ENCODE results near the gene CDH4.
A peak's percentile ranks its signal among the peaks of the same experiment; 100 is the strongest.

CDH4 gene

DNA sequence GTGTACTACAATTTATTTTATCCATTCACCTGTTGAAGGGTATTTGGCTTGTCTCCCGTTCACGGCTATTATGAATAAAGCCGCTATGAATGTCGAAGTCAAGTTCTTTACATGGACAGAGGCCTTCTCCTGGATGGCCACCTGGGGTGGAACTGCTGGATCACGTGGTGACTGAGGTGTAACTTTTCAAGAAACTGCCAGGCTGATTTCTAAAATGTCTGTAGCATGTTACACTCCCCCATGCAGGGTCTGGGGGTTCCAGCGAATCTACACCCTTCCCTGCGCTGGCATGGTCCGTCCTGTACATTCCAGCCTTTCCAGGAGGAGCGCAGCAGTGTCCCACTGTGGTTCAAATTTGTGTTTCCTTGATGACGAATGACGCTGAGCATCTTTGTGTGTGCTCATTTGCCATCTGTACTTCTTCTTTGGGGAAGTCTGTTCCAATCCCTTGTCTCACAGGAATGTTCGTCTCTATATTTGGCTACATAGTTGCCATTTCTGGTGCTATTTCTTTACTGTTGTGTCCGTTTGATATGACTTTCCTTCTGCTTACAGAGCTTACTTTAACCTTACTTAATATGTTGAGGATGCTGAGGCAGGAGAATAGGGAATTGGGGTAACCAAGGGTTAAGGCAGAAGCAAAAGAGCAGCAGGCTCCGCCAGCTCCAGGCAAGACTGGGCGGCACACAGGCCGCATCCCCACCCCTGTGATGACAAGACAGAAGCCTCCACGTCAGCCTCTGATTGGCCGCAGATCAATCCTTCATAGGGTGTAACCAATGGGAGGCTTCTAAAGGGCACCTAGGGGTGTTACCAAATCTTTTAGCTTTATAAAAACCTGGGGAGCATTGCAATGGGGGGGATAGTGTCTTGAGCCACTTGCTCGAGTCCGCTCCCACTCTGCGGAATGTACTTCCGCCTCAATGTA is 707.0 kb downstream of the CDH4 start:
- no peak for DNase-seq

DNA sequence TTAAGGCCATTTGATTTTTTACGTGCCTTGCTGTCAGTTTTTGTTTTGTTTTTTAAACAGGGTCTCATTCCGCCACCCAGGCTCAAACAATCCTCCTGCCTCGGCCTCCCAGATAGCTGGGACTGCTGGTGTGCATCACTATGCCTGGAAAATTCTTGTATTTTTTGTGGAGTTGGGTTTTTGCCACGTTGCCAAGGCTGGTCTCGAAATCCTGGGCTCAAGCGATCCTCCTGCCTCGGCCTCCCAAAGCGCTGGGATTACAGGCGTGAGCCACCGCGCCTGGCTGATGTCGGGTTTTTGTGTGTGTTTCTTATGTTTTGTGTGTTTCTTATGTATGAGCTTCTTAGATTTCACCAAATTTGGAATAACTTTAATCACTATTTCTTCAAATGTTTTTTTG is 708.8 kb downstream of the CDH4 start:
- DNase-seq, result no peak

DNA sequence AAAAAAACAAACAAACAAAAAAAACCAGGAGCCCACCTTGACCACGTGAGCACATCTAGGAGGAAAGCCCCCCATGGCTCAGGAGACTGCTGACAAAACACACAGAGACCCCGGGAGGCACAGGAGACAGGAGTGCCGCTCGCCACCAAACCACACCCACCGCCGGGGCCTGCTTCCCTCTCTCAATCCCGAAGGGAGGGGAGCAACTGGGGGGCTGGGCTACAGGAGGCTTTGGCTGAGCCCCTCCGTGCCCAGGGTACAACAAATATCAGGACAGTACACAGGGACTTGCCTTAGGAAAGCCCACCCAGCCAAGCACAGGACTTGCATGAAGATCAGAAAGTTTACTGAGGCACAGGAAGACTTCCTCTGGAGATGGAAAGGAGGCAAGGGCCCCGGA is 711.1 kb downstream of the CDH4 start:
- DNase-seq, result no peak

DNA sequence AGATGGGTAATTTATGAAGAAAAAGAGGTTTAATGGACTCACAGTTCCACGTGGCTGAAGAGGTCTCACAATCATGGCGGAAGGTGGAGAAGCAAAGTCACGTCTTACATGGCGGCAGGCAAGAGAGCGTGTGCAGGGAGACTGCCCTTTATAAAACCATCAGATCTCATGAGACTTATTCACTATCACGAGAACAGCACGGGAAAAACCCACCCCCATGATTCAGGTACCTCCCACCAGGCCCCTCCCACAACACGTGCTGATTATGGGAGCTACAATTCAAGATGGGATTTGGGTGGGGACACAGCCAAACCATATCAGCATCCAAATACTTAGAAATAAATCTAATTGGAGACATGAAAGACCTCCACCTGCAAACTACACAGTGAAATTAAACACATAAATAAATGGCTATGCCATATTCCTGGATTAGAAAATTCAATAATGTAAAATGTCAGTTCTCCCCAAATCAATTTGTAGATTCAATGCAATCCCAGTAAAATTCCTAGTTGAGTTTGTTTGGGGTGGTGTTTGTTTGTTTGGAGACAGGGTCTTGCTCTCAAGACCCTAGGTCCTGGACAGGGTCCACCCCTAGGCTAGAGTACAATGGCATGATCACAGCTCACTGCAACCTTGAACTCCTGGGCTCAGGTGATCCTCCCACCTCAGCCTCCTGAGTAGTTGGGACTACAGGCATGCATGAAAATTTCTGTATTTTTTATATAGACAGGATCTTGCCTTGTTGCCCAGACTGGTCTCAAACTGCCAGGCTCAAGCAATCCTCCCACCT is 712.0 kb downstream of the CDH4 start:
- DNase-seq, result no peak

DNA sequence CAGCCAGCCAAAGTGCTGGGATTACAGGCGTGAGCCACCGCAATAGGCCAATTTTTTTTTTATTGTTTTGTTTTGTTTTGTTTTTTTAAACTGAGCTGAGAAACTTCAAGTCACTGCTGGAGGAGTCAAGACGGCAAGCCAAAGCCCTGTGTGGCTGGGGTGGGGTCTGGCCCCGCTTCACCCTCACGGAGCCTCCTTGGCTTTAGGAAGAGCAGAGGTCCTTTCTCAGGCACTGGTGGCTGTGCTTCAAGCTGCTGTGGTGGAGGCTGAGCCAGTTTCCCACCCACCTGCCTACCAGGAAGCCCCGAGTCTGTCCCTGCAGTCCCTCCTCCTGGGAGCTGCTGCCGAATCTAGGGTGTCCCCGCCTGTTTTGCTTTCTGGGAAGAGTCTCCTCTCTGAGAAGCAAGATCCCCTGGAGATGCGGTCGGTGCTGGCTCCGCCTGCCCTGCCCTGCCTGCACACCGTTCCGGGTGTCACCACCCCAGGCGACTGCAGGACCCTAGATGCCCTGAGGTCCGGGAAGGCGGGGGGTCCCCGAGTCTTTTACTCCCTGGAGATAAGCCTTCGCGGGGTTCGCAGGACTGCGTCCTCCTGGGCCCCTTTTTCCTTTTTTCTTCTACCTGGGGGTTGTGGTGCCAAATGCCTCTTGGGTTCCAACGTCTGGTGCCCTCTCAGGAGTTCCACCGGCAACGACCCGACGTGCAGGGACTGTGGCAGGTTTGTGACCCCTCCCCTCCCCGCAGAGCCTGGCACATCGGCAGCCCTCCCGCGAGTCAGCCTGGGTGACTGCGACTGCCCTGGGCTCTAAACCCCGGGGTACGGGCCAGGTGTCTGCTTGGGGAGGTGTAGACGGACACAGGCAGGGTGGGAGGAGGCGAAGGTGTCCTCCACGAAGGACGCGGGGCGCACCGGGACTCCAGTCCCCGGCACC is 712.9 kb downstream of the CDH4 start:
- DNase-seq, result no peak

DNA sequence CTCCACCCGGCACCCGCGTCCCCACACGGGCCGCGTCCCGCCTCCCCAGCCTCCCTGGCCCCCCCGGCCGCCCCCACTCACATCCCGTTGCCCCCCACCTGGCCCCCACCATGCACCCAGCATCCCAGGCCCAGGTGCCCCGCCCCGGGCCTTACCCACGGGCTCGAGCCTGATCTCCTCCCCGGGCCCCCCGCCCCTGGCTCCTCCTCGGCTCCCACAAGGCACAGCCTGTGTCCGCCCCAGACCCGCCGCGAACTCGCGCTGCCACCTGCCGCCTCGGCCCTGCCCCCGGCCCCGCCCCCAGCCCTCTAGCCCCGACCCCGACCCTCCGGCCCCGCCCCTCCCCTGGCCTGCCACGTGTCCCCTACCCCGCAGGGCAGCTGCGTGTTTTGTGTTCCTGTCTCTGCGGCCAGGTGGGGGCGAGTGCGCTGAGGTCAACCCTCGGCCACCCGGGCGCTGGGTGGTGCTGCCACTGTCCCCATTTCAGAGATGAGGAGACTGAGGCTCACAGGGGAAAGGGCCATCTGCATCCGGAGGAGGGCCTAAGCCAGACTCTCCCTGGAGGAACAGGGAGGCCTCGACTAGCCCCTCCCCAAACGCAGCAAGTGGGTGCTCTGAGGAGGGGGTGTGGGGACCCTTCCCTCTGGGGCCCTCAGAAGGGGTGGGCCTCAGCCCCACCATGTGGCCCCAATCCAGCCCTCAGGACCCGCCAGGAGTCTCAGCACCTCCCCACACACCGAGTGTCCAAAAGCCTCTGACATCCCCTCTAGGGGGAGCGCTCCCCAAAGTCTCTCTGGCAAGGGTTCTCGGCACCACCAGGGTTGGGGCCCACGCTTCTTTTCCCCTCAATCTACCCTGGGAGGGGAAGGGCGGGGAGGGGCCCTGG is 713.8 kb downstream of the CDH4 start:
- no peak for DNase-seq

DNA sequence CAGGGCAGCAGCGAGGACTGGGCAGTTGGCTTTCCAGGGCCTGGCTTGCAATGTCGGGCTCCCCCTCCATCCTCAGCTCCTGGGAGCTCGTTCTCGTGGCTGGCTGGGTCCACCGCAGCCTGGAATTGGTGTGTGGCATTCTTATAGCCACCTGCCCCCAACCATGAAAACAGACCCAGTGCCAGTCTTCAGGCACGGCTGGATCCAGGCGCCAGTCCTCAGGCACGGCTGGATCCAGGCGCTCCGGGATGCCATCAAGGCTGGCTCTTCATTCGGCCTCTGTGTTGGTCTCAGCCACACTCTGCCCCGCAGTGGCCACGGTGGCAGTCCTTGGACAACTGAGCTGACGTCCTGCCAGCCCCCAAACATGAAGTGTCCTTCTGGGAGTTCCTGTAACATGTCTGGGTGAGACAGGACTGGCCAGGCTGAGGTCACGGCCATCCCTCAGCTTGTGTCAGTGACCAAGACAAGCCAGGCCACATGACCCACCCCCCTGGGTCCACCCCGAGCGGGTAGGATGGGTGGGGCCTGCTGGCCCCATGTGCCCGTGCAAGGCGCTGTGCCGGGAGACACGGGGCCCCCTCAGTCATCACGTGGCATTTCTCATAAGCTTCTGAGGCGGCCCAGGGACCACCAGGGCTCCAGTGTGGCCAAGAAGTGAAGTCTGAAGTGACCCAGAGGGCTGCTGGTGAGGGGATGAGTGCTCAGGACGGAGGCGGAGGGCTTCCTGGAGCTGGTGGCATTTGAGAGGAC is 714.6 kb downstream of the CDH4 start:
- DNase-seq, result no peak

DNA sequence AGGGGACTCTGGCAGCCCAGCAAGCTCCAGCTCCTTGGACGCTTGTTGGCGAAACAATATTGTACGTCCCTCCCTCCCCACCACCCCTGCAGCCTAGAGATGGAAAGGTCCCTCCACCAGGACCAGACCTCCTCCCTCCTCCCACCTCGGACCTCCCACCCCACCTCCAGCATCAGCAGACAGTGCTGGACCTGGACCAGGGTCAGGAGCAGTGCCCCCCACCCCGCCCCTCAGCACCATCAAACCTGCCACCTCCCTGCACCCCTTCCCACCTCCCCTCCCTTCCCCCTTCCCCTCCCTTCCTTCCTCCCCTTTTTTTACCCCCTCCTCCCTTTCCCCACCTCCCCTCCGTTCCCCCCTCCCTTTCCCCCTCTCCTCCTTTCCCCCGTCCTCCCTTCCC is 715.2 kb downstream of the CDH4 start:
- DNase-seq, result no peak

DNA sequence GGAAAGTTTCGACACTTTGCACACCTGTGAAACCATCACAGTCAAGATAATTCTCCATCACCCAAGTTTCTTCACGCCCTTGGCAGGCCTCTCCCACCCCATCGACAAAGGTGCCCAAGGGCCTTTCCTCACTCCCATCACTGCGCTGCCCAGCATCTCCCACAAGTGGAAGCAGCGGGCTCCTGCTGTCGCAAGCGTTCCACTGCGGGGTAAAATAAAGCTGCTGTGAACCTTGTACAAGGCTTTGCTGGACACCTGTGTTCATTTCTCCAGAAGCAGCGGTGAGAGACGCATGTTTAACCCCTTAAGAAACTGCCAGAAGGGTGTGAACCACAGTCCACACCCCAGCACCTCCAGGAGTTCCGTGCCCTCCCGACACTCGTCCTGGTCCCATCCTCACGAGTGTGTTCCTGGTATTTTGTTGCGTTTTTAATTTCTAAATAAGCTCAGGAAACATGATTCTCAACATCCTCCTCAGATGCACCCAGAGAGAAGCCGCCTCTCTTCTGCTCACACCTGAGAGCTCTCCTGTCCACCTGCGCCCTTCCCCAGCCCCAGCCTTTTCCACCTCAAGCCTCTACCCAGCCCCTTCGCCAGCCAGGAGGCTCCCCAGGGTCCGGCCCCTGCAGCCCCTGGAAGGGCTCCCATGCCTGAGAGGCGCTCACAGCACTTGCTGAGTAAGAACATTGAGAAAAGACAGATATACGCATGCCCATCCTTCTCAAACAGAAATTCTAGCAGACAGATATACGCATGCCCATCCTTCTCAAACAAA is 716.2 kb downstream of the CDH4 start:
- DNase-seq, result no peak

DNA sequence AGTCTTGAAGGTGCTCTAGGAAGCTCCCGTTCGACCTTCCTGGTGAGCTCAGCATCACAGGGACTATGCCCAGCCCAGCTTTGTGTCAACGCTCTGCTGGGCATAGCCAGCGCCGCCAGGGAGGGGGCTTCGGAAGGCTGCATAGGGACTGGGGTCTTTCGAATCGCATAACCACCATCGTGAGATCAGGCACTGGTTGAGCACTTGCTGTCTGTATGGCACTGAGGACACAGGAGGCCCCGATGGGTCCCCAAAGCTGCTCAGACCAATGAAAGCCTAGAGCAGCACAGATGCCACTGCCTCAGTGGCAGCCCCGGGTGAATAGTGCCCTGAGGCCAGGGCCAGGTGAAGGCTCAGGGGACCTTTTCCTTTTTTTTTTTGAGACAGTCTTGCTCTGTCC is 716.9 kb downstream of the CDH4 start:
- DNase-seq, result peak; percentile 30

DNA sequence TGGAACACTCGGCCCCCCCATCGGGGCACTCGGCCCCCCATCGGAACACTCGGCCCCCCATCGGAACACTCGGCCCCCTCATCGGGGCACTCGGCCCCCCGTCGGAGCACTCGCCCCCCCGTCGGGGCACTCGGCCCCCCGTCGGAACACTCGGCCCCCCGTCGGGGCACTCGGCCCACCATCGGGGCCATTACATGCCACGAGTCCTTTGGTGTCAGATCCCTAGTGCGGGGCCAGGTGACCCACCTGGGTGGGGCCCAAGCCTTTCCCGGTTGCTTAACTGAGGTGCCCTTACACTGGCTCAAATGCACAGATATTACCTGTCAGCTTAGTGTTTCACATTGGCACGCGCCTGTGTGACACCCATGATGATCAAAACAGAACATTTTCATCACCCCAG is 717.7 kb downstream of the CDH4 start:
- DNase-seq, result peak; percentile 46

DNA sequence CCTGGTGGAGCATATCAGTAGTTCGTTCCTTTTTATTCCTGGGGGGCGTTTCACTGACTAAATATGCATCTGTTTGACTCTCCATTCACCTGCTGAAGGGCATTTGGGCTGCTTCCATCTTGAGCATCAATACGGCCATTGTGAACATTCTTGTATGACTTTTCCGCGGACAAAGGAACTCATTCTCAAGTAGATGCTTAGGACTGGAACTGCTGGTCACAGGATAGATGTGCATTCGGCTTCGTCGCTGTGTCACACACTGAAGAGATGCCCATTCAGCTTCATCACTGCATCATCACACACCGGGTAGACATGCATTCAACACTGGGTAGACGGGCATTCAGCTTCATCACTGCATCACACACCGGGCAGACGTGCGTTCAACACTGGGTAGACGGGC is 718.3 kb downstream of the CDH4 start:
- DNase-seq, result peak; percentile 27

DNA sequence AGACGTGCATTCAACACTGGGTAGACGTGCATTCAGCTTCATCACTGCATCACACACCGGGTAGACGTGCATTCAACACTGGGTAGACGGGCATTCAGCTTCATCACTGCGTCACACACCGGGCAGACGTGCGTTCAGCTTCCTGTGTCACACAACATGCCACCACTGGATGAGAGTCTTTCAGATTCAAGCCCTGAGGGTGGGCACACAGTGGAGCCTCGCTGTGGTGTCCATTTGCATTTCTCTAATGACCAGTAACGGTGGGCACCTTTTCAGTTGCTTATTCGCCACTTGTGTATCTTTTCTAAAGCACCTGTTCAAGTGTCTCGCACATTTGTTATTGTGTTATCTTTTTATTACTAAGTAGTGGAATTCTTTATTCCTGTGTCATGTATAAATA is 719.5 kb downstream of the CDH4 start:
- peak; percentile 6 for DNase-seq

DNA sequence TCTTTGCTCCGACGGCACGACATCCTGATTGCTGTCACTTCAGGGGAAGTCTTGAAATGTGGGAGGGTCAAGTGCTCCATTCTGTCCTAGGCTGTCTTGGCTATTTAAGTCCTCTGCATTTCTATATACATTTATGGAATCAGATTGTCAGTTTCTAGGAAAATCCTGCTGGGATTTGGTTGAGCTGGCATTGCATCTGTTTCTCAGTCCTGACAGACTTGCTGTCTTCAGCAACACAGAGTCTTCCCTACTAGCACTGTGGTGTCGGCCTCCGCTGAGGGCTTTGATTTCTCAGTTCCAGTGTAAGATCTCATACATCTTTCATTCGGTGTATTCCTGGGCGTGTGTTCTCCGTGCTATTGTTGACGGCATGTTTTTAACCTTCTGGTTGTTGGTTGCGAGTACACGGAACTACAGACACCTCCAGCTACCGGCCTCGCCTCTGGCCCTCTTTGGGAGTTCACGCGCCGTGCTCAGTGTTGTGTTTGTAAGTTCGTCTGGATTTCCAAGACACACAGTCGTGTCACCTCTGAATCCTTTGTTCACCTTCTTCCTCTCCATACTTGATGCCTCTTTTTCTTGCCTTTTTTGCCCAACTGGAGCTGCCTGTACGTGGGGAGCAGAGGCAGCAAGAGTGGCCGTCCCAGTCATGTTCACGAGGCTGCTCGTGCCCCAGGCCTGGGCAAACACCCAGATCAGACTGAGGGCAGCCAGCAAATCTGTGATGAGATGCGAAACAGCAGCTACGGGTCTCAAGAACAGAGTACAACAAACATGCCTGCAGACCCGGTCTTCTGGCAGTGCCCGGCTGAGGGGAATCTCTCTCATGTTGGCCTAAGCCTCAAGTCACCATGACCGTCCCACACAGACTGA is 720.8 kb downstream of the CDH4 start:
- peak; percentile 10 for DNase-seq

DNA sequence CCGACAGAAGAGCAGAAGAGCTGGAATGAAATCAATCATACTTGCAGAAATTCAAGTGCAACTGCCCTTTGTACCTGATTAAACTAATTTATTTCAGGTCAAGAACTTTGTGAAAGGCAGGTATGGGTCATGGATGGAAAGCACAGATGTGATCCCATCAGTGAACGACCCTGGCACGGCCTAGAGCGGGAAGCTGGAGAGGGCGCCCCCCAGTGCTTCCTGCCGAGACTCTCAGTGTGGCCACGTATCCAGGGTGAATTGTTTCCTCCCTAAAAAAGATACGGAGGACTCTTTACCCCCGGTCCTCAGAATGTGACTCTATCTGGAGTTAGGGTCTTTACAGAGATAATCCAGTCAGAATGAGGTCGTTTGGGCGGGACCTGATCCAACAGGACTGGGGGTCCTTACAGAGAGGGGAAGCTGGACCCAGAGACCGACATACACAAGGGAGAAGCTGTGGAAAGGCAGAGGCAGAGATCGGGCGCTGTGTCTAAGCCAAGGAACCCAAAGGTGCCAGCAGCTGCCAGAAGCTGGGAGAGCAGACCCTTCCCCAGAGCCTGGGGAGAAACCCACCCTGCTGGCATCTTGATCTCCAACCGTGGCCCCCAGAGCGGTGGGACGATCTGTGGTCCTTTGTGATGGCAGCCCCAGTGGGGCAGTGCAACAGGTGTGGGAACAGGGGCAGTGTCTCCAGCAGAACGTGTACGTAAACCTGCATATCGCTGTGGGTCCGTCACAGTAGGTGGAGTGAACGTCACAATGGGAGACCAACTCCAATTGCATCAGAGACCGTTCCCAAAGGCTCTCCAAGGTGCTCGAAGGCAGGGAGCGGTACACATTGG is 721.7 kb downstream of the CDH4 start:
- peak; percentile 49 for DNase-seq

DNA sequence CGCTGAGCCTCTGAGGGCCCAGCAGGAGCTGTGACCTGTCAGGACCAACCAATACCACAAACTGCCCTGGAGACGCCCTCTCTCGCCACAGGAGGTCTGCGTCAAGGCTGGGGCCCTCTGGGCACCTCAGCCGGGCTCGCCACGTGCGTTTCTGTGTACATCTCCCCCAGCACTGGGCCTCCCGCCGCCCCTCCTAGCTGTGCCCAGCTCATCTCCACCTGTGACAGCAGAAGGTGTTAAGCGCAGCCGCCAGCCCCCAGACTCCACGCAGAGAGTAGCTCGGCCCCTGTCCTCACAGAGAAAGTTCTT is 722.2 kb downstream of the CDH4 start:
- peak; percentile 46 for DNase-seq

DNA sequence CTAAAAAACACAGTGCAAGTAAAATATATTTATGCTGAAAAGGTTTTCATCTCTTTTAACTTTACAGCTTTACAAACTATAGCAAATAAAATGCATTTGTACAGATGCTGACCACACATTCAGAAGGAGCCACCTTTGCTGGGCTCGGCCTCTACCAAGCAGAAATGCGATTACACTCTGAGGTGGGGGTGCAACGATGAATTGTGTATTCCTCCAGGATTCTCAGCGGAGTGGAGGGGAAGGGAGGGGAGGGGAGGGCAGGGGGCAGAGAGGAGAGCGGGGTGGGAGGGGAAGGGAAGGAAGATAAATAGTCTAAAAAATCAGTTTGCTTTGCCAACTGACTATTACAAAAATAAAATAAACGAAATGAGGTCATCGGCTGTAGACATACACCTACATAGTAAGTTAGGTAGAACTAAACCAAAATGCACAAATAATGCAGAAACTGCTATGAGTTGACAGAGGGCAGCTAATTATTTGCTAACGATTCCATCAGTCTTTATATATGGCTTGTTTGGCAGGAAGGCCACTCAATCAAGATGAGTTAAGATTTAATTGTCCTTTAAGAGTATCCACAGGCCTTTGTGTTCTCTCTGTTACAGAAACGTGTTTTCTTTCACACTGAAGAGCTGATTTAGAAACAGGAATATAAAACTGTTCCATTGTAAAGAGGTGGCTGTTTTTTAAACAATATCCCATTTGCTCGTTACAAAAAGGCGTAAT is 723.5 kb downstream of the CDH4 start:
- DNase-seq, result no peak

DNA sequence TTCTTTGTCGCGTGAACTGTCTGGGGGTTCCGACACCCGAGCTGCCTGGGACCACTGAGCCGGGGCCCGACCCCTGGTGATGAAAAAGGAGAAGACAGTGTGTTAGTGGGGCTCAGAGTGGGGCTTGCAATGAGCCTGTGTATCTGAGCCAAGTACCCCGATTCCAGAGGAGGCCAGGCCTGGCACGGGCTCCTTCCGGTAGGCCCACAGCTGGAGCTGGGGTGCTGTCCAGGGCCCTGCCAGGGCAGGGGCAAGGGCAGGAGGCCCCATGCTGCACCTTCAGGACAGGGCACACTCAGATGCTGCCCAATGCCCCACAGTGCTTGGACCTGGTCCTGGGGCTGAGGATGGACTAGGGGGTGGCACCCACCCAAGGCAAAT is 724.2 kb downstream of the CDH4 start:
- no peak for DNase-seq
